ENCODE results near the gene ADAM33. TPM values are rescaled to one million over a fixed set of nuclear protein-coding genes. Genes with fewer than 3 reads are reported as not detected.

The ADAM33 gene
- total and polyA plus RNA-seq, 2 of the 13 experiments (the other 11 are each of a cell fraction or from before 2014, with no cell fraction given): not detected

GRCh38 chr20:3628502-3629314 lies 53.1 kb downstream of the ADAM33 start (continued):
- TF ChIP-seq ZNF33A (CRISPR knock-in tag; IDR thresholded peaks at IDR 0.05; ENCODE audit: borderline replicate concordance): no peak

GRCh38 chr20:3627476-3627875 lies 54.3 kb downstream of the ADAM33 start:
- Histone ChIP-seq H3K9ac (ENCODE audit: insufficient read depth, low read depth, low read length) (no peak overlapping the region), H3K79me2 (ENCODE audit: insufficient read depth, low read length) (no peaks in the 10 kb centered on the region), H3K36me3 (replicated peaks in 1 of 2; ENCODE audit: control insufficient read depth in 1 of 2, insufficient read depth in 2 of 2, low read length in 2 of 2) (peaks cover 8 to 21% of the 10 kb centered on the region in 2 experiments; a peak in 2 of 5 replicates), H3K4me1 (ENCODE audit: insufficient read depth, low read length) (peaks cover 33% of the 10 kb centered on the region), H3K4me3 (replicated peaks in 1 of 3; ENCODE audit: insufficient read depth in 1 of 3, low read depth in 2 of 3, low read length in 3 of 3) (no peak overlapping the region), H3K27me3 (ENCODE audit: control insufficient read depth in 1 of 2, insufficient read depth in 2 of 2, low read length in 2 of 2) (no peaks in the 10 kb centered on the region), H4K20me1 (ENCODE audit: insufficient read depth, low read length) (peaks cover 5% of the 10 kb centered on the region), H3K9me3 (ENCODE audit: low read length) (no peaks in the 10 kb centered on the region), H3K27ac (ENCODE audit: extremely low read length, insufficient read depth, low read length) (no peak overlapping the region), H3K4me2 (ENCODE audit: low read depth, low read length) (no peak overlapping the region), H2AFZ (ENCODE audit: low read length) (no peak overlapping the region)
- no peak for ATAC-seq
- CTCF ChIA-PET (ENCODE audit: low intra/inter-chr PET ratio, low total read pairs): no interaction called here
- FAIRE-seq: no peak
- no peak for DNase-seq (ENCODE audit: low spot score)
- no TSS peak for BruUV-seq (replicated peaks)
- in situ Hi-C loops (cut with HindIII; ENCODE audit: extremely low pct_ligation_motif_present, low pct_unique_long_range_greater_than_20kb): no loop called here
- intact Hi-C loops (cut with micrococcal nuclease; ENCODE audit: unreplicated experiment): no loop called here
- WGBS (ENCODE audit: low lambda C conversion rate): 93% methylated on average over 2 of the region's 2 CpGs
- TF ChIP-seq SPEN (CRISPR knock-in tag; IDR thresholded peaks at IDR 0.05; ENCODE audit: low read depth) (no peak), CBX5 (CRISPR knock-in tag; IDR thresholded peaks at IDR 0.05; ENCODE audit: borderline replicate concordance) (no peak), CCDC6 (CRISPR knock-in tag; IDR thresholded peaks at IDR 0.05) (no peak), ZNF280D (CRISPR knock-in tag; IDR thresholded peaks at IDR 0.05) (no peak), HNRNPUL1 (IDR thresholded peaks at IDR 0.05; ENCODE audit: low read depth, low read length) (no peak)
- POLR2A ChIA-PET: no interaction called here
